ENCODE results near the gene CAPN8.

GRCh38 chr1:223513309-223513708 is 152.2 kb downstream of the CAPN8 start:
- no peak for TF ChIP-seq CTCF (IDR thresholded peaks at IDR 0.05)
- no peak for TF ChIP-seq EZH2 (IDR thresholded peaks at IDR 0.05; ENCODE audit: borderline replicate concordance, insufficient read depth, low read depth, low read length, poor library complexity, severe bottlenecking)

Measured in B cell (primary cell).